COLO668 (cell line): ENCODE measurements around the gene PARP11.

ENCODE experiments used
- DNase-seq: peaks from one replicate; lab custom pipeline; 2025; ENCODE audit not compliant: unreplicated experiment; lab: John Stamatoyannopoulos, UW

PARP11 gene

GRCh38 chr12:3827301-3828000 lies 45.7 kb downstream of the PARP11 start:
- no peak for DNase-seq

GRCh38 chr12:3821441-3821840 lies 51.8 kb downstream of the PARP11 start:
- no peak for DNase-seq

- DNase-seq, result no peak
These were observed 53.1 kb downstream of the PARP11 start for GRCh38 chr12:3820122-3820521.

- no peak for DNase-seq
These were observed 56.9 kb downstream of the PARP11 start for GRCh38 chr12:3816266-3816665.

- no peak for DNase-seq
These were observed 58.0 kb downstream of the PARP11 start for GRCh38 chr12:3815094-3815766.

- no peak for DNase-seq
These were observed 62.7 kb downstream of the PARP11 start for GRCh38 chr12:3810540-3810939.

- DNase-seq, result no peak
These were observed 63.2 kb downstream of the PARP11 start for GRCh38 chr12:3810016-3810370.

- DNase-seq, result no peak
These were observed 63.7 kb downstream of the PARP11 start for GRCh38 chr12:3809357-3810015.

GRCh38 chr12:3805077-3805476 lies 68.1 kb downstream of the PARP11 start:
- DNase-seq, result no peak

GRCh38 chr12:3803865-3804472 lies 69.2 kb downstream of the PARP11 start:
- DNase-seq, result peak; percentile 64

GRCh38 chr12:3802721-3803120 lies 70.5 kb downstream of the PARP11 start:
- no peak for DNase-seq

GRCh38 chr12:3797531-3798048 lies 75.6 kb downstream of the PARP11 start:
- DNase-seq, result no peak

GRCh38 chr12:3795492-3796133 lies 77.6 kb downstream of the PARP11 start:
- DNase-seq, result peak; percentile 61

- DNase-seq, result no peak
These were observed 78.1 kb downstream of the PARP11 start for GRCh38 chr12:3795066-3795465.

GRCh38 chr12:3792623-3793288 lies 80.4 kb downstream of the PARP11 start:
- no peak for DNase-seq

GRCh38 chr12:3791256-3791874 lies 81.8 kb downstream of the PARP11 start:
- DNase-seq, result no peak

GRCh38 chr12:3790642-3791041 lies 82.6 kb downstream of the PARP11 start:
- no peak for DNase-seq

- no peak for DNase-seq
These were observed 83.4 kb downstream of the PARP11 start for GRCh38 chr12:3789838-3790237.

- peak; percentile 26 for DNase-seq
These were observed 95.9 kb downstream of the PARP11 start for GRCh38 chr12:3777206-3777809.
